VCaP (cell line): ENCODE results near the gene ADGRA1.

Experiments
- H3K27ac ChIP-seq: fragments of 450-650 bp; 2 replicates; pipeline ENCODE4 v1.5.1; 2017
- TF ChIP-seq, protein P1 (sequence below): fragments of 450-650 bp; conservative IDR thresholded peaks from 2 replicates; pipeline ENCODE4 v1.5.1; 2017; ENCODE audit warnings: mild to moderate bottlenecking, moderate library complexity

The ADGRA1 gene

DNA sequence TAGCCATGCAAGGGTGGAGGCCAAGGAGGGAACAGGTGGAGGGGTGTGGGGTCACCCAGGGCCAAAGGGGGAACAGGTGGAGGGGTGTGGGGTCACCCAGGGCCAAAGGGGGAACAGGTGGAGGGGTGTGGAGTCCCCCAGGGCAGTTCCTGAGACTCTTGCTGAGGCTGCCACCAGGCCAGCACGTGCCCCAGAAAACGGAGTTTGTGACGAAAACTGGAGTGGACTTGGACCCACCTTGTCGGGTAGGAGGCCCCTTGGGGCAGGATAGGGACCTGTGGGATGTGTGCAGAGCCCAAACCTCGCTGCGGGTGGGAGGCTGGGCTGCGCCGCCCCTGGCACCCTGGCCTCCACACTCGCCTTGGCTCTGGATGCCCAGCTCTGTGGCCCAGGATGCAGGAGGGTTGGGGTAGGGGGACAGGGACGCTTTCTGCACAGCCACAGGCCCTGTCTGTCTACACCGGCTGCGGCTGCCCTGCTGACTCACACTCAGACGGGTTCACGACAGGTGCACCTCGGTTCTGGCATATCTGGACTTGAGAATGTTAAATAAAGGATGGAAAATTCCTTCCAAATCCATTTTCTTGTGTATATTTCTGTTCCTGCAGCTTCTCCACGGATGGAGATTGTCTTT is 562 bp upstream of the ADGRA1 start:
- H3K27ac ChIP-seq: no peak overlapping the region
- TF ChIP-seq, protein P1, sequence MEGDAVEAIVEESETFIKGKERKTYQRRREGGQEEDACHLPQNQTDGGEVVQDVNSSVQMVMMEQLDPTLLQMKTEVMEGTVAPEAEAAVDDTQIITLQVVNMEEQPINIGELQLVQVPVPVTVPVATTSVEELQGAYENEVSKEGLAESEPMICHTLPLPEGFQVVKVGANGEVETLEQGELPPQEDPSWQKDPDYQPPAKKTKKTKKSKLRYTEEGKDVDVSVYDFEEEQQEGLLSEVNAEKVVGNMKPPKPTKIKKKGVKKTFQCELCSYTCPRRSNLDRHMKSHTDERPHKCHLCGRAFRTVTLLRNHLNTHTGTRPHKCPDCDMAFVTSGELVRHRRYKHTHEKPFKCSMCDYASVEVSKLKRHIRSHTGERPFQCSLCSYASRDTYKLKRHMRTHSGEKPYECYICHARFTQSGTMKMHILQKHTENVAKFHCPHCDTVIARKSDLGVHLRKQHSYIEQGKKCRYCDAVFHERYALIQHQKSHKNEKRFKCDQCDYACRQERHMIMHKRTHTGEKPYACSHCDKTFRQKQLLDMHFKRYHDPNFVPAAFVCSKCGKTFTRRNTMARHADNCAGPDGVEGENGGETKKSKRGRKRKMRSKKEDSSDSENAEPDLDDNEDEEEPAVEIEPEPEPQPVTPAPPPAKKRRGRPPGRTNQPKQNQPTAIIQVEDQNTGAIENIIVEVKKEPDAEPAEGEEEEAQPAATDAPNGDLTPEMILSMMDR: no peak

DNA sequence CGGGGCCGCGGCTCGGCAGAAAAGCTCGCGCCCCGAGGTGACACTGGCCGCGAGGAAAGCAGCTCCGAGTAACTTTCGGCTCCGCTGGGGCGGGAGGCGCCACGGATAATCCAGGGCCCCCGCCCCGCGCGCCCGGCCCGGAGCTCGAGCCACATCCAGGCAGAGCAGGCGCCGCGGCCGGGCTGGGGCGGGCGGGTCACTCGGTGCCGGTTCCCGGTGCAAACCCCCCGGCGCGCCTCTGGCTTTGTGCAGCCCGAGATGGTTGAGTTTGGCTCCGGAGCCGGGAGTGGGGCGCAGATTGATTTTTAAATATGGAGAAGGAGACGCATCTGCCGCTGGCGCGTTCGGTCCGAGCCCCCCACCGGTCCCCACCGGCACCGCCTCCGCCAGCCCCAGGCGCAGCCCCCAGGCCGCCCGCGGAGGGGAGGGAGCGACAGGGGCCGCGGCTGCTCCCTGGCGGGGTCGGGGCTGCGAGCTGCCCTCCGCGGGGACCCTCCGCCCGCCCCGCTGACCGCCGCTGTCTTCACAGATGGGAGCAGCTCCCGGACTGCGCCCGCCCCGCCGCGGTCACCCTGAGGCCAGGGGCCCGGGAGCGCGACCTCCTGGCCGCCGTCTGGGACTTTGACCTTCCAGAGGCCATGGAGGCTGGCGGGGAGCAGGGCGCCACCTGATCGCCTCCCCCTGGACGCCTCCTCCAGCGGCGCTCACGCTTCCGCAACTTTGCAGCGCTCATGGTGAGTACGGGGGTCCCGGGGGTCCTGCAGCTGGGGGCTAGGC is 643 bp downstream of the ADGRA1 start:
- TF ChIP-seq, protein P1: no peak

DNA sequence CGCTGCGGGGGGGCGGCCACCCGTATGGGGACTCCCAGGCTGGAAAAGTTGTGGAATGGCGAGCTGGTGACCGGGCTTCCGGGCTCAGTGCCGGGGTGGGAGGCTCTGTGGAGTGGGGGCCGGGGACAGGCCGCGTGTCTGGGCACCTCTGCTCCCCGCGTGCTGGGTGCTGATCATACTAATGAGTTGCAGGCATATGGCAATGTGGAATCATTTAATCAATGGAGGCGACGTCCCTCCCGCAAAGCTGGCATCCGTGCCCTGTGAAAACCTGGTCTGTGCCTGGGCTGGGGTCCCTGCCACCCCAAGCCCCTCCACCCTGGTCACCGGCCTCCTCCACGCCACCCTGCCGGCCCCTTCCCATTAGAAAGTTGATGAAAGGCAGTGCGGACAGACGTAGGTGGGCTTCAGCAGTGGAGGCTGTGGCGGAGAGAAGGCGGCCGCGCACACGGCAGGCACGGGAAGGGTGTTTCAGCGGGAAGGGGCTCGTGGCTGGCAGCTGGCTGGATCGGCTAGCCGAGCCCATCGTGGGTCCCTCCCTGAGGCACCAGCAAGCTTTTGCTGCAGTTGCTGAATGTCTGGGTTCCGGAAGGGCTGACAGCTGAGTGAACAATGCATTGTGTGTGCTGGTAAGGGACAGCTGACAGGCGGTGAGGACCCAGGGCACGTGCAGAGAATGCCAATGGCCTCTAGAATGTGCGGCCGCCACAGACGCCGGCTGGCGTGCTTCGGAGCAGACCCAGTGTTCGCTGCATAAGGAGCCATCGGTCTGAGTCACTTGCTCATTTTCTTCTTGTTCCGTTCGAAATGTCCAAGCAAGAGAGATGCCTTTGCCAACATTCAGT is 1.5 kb downstream of the ADGRA1 start:
- TF ChIP-seq, protein P1: no peak
- H3K27ac ChIP-seq: no peak overlapping the region

More for the DNA sequence above, 643 bp downstream of the ADGRA1 start:
- H3K27ac ChIP-seq: no peak overlapping the region

DNA sequence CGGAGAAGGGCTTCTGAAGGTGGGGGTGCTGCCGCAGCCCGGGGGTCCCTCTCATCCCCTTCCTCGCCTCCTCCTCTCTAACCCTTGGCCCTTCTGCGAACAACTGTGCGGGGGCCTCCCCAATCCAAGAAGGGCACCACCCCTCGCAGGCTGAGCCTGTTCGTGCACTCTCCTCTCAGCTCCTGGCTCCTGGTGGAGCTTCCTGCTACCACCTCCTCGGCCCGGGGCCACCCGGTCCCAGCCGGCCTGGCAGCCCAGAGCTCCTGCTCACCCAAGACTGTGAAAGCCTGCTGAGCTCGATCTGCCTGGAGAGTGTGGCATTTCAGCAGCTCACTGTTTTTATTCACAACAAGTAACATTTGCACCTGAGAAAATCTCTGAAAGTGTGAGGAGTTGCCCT is 2.4 kb downstream of the ADGRA1 start:
- no peak overlapping the region for H3K27ac ChIP-seq
- TF ChIP-seq, protein P1: no peak

DNA sequence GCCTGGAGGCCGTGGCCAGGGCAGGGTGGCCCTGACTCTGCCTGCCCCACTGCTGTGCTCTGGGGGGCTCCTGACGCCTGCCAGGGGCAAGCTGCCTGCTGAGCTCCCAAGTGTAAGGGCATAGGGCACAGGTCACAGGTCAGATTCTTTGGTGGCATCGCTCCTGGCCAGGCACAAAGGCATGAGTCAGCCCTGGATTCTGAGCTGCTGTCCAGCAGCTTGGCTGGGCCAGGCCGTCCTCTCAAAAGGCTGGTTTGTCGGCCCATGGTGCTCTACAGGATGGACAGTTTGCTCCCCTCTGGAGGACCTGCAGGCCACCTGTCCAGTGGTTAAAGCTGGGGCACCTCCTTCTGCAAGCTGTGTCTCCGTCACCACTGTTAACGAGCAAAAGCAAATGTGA is 2.9 kb downstream of the ADGRA1 start:
- TF ChIP-seq, protein P1: no peak
- no peak overlapping the region for H3K27ac ChIP-seq

DNA sequence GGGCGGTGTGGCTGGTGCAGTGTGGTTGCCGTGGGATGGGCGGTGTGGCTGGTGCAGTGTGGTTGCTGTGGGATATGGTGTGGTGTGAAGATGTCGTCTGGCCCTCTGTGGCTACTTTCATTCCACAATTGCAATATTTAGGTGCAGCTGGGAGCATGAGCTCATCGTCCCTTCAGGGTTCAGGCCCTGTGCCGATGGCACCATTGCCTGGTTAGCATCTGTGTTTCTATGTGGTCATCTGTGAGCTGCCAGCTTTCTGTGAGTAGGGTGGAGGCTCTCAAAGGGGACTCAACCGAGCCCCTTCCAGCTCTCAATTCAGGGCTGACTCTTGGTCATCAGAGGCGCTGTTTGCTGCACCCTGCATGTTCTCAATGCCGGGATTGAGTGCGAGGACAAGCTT is 3.6 kb downstream of the ADGRA1 start:
- TF ChIP-seq, protein P1: no peak

DNA sequence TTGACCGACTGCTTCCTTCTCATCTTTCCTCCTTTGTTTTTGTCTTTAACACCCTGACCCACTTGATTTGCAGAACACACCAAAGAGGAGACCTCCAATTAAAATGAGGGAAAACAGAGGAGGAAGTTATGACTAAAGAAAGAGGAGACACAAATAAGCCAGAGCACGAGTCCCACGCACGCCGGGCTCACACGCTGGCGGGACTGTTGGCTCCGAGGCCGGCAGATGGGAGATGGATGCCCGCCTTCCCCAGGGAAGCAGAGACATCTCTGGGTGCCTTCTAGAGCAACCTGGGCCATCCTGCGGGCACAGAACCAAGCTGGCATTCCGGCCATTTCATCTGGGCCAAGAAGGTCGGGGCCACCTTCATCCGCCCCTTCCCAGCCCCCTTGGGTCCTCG is 5.6 kb downstream of the ADGRA1 start:
- TF ChIP-seq, protein P1: no peak

More for the DNA sequence above, 3.6 kb downstream of the ADGRA1 start:
- H3K27ac ChIP-seq: no peak overlapping the region

More for the DNA sequence above, 5.6 kb downstream of the ADGRA1 start:
- no peak overlapping the region for H3K27ac ChIP-seq
